22Rv1 (cell line): ENCODE measurements around the gene PLSCR1.
"Not testable (repeated sequence)": the region's sequence is repeated elsewhere in the genome, so short reads cannot be mapped to it uniquely, and the experiment has no call there.

Source experiments
- H3K27ac ChIP-seq: fragments of 450-650 bp; 2 replicates; pipeline ENCODE4 v1.5.1; 2017
- ZFX ChIP-seq: fragments of 450-650 bp; IDR thresholded peaks from 2 replicates; pipeline ENCODE4 v1.6.1; 2017; ENCODE audit warnings: antibody characterized with exemption, borderline replicate concordance
- TF ChIP-seq, protein P1 (sequence below): fragments of 450-650 bp; IDR thresholded peaks from 2 replicates; pipeline ENCODE4 v1.5.1; 2017; ENCODE audit warnings: mild to moderate bottlenecking

Gene PLSCR1

DNA sequence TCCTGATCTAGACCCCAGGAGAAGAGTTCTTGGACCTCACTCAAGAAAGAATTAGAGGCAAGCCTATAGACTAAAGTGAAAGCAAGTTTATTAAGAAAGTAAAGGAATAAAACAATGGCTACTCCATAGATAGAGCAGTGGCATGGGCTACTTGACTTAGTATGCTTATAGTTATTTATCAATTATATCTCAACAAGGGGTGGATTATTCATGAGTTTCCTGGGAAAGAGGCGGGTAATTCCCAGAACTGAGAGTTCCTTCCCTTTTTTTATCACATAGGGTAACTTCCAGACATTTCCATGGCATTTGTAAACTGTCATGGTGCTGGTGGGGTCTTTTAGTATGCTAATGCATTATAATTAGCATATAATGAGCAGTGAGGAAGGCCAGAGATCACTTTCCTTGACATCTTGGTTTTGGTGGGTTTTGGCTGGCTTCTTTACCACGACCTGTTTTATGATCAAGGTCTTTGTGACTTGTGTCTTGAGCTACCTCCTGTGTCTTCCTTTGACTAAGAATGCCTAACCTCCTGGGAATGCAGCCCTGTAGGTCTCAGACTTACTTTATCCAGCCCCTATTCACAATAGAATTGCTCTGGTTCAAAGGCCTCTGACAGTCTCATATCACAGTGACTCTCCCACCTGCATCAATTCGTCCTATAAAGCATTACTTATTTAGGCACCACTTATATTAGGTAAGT lies 39.8 kb downstream of the PLSCR1 start:
- TF ChIP-seq, protein P1, sequence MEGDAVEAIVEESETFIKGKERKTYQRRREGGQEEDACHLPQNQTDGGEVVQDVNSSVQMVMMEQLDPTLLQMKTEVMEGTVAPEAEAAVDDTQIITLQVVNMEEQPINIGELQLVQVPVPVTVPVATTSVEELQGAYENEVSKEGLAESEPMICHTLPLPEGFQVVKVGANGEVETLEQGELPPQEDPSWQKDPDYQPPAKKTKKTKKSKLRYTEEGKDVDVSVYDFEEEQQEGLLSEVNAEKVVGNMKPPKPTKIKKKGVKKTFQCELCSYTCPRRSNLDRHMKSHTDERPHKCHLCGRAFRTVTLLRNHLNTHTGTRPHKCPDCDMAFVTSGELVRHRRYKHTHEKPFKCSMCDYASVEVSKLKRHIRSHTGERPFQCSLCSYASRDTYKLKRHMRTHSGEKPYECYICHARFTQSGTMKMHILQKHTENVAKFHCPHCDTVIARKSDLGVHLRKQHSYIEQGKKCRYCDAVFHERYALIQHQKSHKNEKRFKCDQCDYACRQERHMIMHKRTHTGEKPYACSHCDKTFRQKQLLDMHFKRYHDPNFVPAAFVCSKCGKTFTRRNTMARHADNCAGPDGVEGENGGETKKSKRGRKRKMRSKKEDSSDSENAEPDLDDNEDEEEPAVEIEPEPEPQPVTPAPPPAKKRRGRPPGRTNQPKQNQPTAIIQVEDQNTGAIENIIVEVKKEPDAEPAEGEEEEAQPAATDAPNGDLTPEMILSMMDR, result no peak
- TF ChIP-seq ZFX, result no peak
- H3K27ac ChIP-seq, result no peak overlapping the region

DNA sequence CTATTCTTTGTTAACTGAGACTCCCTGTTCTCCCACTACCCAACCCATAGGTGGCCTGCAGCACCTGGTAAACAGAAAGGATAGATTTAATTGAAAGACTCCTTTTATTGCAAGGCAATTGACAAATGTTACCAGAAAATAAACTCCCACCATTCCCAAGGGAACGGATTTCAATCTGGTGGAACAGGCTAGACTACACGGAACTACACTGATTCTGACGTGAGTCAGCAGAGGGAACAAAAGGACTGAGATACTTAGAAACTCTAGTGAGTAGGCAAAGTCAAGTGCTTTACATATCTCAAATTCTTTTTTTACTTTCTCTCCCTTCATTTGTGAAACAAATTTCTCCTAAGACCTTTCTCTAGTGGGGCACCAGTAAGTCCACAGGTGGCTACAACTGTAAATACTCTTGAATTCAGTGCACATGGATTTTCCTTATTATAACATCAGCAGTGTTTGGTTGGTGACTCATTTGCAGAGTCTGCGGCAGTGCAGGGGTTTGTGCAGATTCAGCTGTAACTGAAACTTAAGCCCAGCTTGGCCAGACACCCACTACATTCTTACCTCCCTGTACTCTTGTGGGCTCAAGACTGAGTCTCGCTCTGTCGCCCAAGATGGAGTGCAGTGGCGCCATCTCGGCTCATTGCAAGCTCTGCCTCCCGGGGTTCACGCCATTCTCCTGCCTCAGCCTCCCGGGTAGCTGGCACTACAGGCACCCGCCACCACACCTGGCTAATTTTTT lies 40.8 kb downstream of the PLSCR1 start:
- no peak overlapping the region for H3K27ac ChIP-seq
- TF ChIP-seq ZFX, result no peak
- TF ChIP-seq, protein P1, result no peak

DNA sequence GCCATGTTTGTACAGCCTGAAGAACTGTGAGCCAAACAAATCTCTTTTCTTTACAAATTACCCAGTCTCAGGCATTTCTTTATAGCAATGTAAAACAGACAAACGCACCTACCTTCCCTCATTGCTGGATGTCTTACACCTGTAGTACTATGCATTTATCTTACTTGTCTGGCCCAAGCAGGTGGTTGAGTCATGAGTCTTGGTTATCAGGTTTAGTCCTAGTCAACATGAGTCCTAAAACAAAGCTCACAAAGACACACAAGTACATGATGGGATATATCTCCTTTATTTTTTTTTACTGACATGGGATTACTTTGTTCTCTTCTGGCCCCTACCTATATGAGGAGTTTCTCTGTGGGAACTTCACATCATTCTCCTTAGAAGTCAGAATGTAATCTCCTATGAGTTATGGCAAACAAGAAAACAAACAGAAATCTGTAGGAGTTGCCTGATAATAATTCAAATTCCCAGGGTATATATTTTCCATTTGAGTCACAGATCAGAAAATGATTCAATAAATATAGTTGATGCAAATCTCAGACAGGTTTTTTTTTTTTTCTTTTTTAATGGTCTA lies 41.4 kb downstream of the PLSCR1 start:
- no peak for TF ChIP-seq ZFX
- TF ChIP-seq, protein P1, result no peak
- no peak overlapping the region for H3K27ac ChIP-seq

DNA sequence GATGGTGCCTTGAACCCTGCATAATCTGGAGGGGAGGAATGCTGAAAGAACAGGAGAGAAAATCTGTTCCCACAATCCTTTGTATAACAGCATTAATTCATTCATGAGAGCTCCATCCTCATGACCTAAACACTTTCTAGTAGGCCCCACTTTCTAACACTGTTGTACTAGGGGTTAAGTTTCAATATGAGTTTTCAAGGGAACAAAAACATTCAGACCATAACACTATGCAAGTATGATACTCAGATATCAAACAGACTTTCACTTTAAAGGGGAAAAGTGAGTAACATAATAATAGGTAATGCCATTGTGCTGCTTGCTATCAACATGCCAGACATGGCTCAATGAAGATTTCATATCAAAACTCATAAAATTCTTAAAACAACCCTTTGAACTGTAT lies 42.7 kb downstream of the PLSCR1 start:
- no peak for TF ChIP-seq ZFX
- TF ChIP-seq, protein P1, result no peak

DNA sequence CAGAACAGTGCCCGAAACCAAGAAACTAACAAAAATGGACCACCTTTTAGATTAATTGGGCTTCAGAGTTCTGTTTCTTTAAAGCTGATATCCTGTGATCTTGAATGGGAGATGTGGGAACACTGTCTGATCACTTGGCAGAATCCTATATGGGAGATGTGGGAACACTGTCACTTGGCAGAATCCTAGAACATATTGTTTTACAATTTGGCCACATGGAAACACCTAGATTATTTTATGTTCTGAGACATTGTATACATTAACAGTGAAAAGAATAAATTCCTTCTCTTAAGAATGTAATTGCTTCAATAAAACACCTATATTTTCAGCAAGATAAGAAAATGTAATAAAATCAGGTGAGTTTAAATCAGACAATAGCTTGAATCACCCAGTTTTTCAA lies 44.7 kb downstream of the PLSCR1 start:
- TF ChIP-seq, protein P1, result no peak
- TF ChIP-seq ZFX, result no peak
- H3K27ac ChIP-seq, result no peak overlapping the region

More for the DNA sequence above, 42.7 kb downstream of the PLSCR1 start:
- no peak overlapping the region for H3K27ac ChIP-seq

DNA sequence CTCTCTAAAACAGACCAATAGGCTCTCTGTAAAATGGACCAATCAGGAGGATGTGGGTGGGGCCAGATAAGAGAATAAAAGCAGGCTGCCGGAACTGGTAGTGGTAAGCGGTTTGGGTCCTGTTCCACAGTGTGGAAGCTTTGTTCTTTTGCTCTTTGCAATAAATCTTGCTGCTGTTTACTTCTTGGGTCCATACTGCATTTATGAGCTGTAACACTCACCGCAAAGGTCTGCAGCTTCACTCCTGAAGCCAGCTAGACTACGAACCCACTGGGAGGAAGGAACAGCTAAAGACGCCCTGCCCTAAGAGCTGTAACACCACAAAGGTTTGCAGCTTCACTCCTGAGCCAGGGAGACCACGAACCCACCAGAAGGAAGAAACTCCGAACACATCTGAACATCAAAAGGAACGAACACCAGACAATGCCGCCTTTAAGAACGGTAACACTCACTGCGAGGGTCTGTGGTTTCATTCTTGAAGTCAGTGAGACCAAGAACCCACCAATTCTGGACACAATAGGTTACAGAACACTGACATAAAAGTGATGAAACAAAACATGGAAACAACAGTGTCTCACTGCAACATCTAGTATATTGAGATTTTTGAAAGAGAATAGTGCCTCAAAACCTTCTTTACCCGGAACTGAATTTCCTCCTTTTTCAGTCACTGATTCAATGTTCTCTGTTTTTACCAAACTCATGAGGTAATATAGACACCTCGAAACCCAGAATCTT lies 46.2 kb downstream of the PLSCR1 start:
- no peak overlapping the region for H3K27ac ChIP-seq

DNA sequence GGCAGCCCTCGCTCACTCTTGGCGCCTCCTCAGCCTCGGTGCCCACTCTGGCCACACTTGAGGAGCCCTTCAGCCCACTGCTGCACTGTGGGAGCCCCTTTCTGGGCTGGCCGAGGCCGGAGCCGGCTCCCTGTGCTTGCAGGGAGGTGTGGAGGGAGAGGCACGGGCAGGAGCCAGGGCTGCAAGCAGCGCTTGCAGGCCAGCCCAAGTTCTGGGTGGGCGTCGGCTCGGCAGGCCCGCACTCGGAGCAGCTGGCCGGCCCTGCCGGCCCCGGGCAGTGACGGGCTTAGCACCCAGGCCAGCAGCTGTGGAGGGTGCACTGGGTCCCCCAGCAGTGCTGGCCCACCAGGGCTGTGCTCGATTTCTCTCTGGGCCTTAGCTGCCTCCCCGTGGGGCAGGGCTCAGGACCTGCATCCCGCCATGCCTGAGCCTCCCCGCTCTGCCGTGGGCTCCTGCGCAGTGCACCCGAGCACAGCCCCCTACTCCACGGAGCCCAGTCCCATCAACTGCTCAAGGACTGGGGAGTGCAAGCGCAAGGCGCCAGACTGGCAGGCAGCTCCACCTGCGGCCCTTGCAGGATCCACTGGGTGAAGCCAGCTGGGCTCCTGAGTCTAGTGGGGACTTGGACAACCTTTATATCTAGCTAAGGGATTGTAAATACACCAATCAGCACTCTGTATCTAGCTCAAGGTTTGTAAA lies 47.1 kb downstream of the PLSCR1 start:
- not testable (repeated sequence) for H3K27ac ChIP-seq

More for the DNA sequence above, 46.2 kb downstream of the PLSCR1 start:
- no peak for TF ChIP-seq ZFX
- TF ChIP-seq, protein P1, result no peak
